ENCODE results near the gene DUSP22. TPM values are rescaled to one million over a fixed set of nuclear protein-coding genes. Genes with fewer than 3 reads are reported as not detected.

The DUSP22 gene
- total RNA-seq, 1 experiment from 2014 or later, result 25.0 TPM

- Histone ChIP-seq H3K9ac (ENCODE audit: extremely low read depth, insufficient read length, low read length) (no peak overlapping the region), H2BK12ac (ENCODE audit: insufficient read length, low read depth, low read length) (no peak overlapping the region), H3K14ac (ENCODE audit: insufficient read depth, low read length) (no peak overlapping the region), H3K79me2 (ENCODE audit: insufficient read depth, low read length) (no peaks in the 10 kb centered on the region), H3K23ac (ENCODE audit: insufficient read length, low read depth, low read length) (no peak overlapping the region), H4K20me1 (ENCODE audit: control insufficient read depth, insufficient read depth, insufficient read length) (no peaks in the 10 kb centered on the region), H3K23me2 (ENCODE audit: insufficient read length, low read depth, low read length, poor library complexity, severe bottlenecking) (no peaks in the 10 kb centered on the region), H3K4me2 (ENCODE audit: insufficient read depth, insufficient read length, low read length) (no peak overlapping the region), H2BK120ac (ENCODE audit: low read depth, low read length, poor library complexity, severe bottlenecking) (no peak overlapping the region), H4K91ac (ENCODE audit: insufficient read length, low read depth, low read length) (no peak overlapping the region), H3K27me3 (ENCODE audit: insufficient read depth, low read length) (no peaks in the 10 kb centered on the region), H3K4ac (ENCODE audit: low read depth, low read length) (no peak overlapping the region), H2BK15ac (ENCODE audit: low read depth, low read length) (no peak overlapping the region), H3T11ph (ENCODE audit: low read length) (no peak overlapping the region), H3K27ac (ENCODE audit: insufficient read length, low read depth, low read length) (no peak overlapping the region), H4K8ac (replicated peaks; ENCODE audit: insufficient read length, low read depth, low read length) (no peak overlapping the region), H2BK20ac (ENCODE audit: low read depth, low read length, poor library complexity, severe bottlenecking) (no peak overlapping the region), H3K9me3 (ENCODE audit: control insufficient read depth, low read depth, low read length) (peaks cover 92% of the 10 kb centered on the region), H3K79me1 (ENCODE audit: insufficient read depth, low read depth, low read length, poor library complexity, severe bottlenecking) (no peaks in the 10 kb centered on the region), H4K5ac (ENCODE audit: insufficient read length, low read depth, low read length) (no peak overlapping the region), H2BK5ac (ENCODE audit: insufficient read length, low read length) (no peak overlapping the region), H2AK5ac (ENCODE audit: insufficient read length, low read length) (no peak overlapping the region), H2AFZ (ENCODE audit: low read length) (no peak overlapping the region), H3K18ac (ENCODE audit: insufficient read length, low read depth, low read length) (no peak overlapping the region), H3K4me1 (ENCODE audit: insufficient read depth, low read length) (no peaks in the 10 kb centered on the region), H3K56ac (ENCODE audit: insufficient read length, low read depth, low read length) (no peak overlapping the region)
- TF ChIP-seq, protein P1, sequence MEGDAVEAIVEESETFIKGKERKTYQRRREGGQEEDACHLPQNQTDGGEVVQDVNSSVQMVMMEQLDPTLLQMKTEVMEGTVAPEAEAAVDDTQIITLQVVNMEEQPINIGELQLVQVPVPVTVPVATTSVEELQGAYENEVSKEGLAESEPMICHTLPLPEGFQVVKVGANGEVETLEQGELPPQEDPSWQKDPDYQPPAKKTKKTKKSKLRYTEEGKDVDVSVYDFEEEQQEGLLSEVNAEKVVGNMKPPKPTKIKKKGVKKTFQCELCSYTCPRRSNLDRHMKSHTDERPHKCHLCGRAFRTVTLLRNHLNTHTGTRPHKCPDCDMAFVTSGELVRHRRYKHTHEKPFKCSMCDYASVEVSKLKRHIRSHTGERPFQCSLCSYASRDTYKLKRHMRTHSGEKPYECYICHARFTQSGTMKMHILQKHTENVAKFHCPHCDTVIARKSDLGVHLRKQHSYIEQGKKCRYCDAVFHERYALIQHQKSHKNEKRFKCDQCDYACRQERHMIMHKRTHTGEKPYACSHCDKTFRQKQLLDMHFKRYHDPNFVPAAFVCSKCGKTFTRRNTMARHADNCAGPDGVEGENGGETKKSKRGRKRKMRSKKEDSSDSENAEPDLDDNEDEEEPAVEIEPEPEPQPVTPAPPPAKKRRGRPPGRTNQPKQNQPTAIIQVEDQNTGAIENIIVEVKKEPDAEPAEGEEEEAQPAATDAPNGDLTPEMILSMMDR (conservative IDR thresholded peaks at IDR 0.05), result no peak
- no peak for DNase-seq
- no CpG with 5 or more reads among the region's 6 CpGs for WGBS (ENCODE audit: extremely low coverage, insufficient read length, low lambda C conversion rate)
- Mint-ChIP-seq H3K9me3 (peaks cover 85 to 86% of the 10 kb centered on the region in 2 experiments), H3K27ac (no peak overlapping the region), H3K4me1 (no peaks in the 10 kb centered on the region), H3K4me3 (no peak overlapping the region), H3K27me3 (ENCODE audit: low read depth) (no peaks in the 10 kb centered on the region; the same call in 1 of the 2 replicates), H3K36me3 (ENCODE audit: insufficient read depth in 1 of 3, low read depth in 3 of 3) (peaks cover 13 to 40% (median 15%) of the 10 kb centered on the region in 3 experiments; a peak in 5 of 7 replicates)
Measured at GRCh38 chr6:340186-340955, 48.1 kb downstream of the DUSP22 start.

Data from H9 (cell line).